ENCODE data around the gene MFNG. TPM values are rescaled to one million over a fixed set of nuclear protein-coding genes. Genes with fewer than 3 reads are reported as not detected.

The MFNG gene
- total and polyA plus RNA-seq, 2 experiments from 2014 or later = 2.6 to 6.4 TPM

- no peaks in the 10 kb centered on the region for H3K4me1 ChIP-seq (ENCODE audit: low read depth)
- no peak overlapping the region for H3K4me3 ChIP-seq
- no peaks in the 10 kb centered on the region for H3K36me3 ChIP-seq
- no peak overlapping the region for H3K27ac ChIP-seq
- H3K27me3 ChIP-seq = peaks cover 12% of the 10 kb centered on the region
- peak in 1 of 2 donors; percentile 38 for DNase-seq (ENCODE audit: low read depth in 1 of 2, low spot score in 1 of 2)
- TF ChIP-seq CTCF (IDR thresholded peaks at IDR 0.05; ENCODE audit: low read depth, low read length) = no peak
- no peaks in the 10 kb centered on the region for H3K9me3 ChIP-seq (ENCODE audit: low read depth)
These were observed 40.2 kb upstream of the MFNG start for GRCh38 chr22:37526376-37526775.

- no peak overlapping the region for H3K4me3 ChIP-seq
- no peak for TF ChIP-seq CTCF (IDR thresholded peaks at IDR 0.05; ENCODE audit: low read depth, low read length)
- H3K27me3 ChIP-seq = peaks cover 17% of the 10 kb centered on the region
- no peak overlapping the region for H3K27ac ChIP-seq
- DNase-seq (ENCODE audit: low read depth in 1 of 2, low spot score in 1 of 2) = no peak
- no peaks in the 10 kb centered on the region for H3K4me1 ChIP-seq (ENCODE audit: low read depth)
- no peaks in the 10 kb centered on the region for H3K9me3 ChIP-seq (ENCODE audit: low read depth)
- no peaks in the 10 kb centered on the region for H3K36me3 ChIP-seq
These were observed 39.7 kb upstream of the MFNG start for GRCh38 chr22:37525746-37526350.

GRCh38 chr22:37525073-37525745 lies 39.0 kb upstream of the MFNG start:
- peak in 1 of 2 donors; percentile 77 for DNase-seq (ENCODE audit: low read depth in 1 of 2, low spot score in 1 of 2)
- H3K27me3 ChIP-seq = peaks cover 21% of the 10 kb centered on the region
- TF ChIP-seq CTCF (IDR thresholded peaks at IDR 0.05; ENCODE audit: low read depth, low read length) = no peak
- H3K4me3 ChIP-seq = no peak overlapping the region
- no peaks in the 10 kb centered on the region for H3K9me3 ChIP-seq (ENCODE audit: low read depth)
- H3K36me3 ChIP-seq = no peaks in the 10 kb centered on the region
- no peaks in the 10 kb centered on the region for H3K4me1 ChIP-seq (ENCODE audit: low read depth)
- no peak overlapping the region for H3K27ac ChIP-seq

- no peaks in the 10 kb centered on the region for H3K36me3 ChIP-seq
- H3K4me3 ChIP-seq = no peak overlapping the region
- no peaks in the 10 kb centered on the region for H3K9me3 ChIP-seq (ENCODE audit: low read depth)
- no peak for DNase-seq (ENCODE audit: low read depth in 1 of 2, low spot score in 1 of 2)
- H3K4me1 ChIP-seq (ENCODE audit: low read depth) = no peaks in the 10 kb centered on the region
- H3K27ac ChIP-seq = no peak overlapping the region
- peaks cover 49% of the 10 kb centered on the region for H3K27me3 ChIP-seq
- TF ChIP-seq CTCF (IDR thresholded peaks at IDR 0.05; ENCODE audit: low read depth, low read length) = no peak
These were observed 36.3 kb upstream of the MFNG start for GRCh38 chr22:37522482-37522881.

GRCh38 chr22:37521236-37521739 lies 35.1 kb upstream of the MFNG start:
- DNase-seq (ENCODE audit: low read depth in 1 of 2, low spot score in 1 of 2) = no peak
- Histone ChIP-seq H3K36me3 (no peaks in the 10 kb centered on the region), H3K27ac (no peak overlapping the region), H3K4me1 (ENCODE audit: low read depth) (no peaks in the 10 kb centered on the region), H3K9me3 (ENCODE audit: low read depth) (no peaks in the 10 kb centered on the region), H3K27me3 (peaks cover 49% of the 10 kb centered on the region), H3K4me3 (no peak overlapping the region)
- TF ChIP-seq CTCF (IDR thresholded peaks at IDR 0.05; ENCODE audit: low read depth, low read length) = no peak

Measured in cardiac muscle cell (in vitro differentiated cells and primary cell).